ENCODE results near the gene PLEKHG2. TPM values are rescaled to one million over a fixed set of nuclear protein-coding genes. Genes with fewer than 3 reads are reported as not detected.

PLEKHG2 gene
- total and polyA plus RNA-seq, 9 of the 15 experiments (the other 6 are each of a cell fraction or from before 2014, with no cell fraction given) = 0.98 to 45.7 (median 9.8) TPM

DNA sequence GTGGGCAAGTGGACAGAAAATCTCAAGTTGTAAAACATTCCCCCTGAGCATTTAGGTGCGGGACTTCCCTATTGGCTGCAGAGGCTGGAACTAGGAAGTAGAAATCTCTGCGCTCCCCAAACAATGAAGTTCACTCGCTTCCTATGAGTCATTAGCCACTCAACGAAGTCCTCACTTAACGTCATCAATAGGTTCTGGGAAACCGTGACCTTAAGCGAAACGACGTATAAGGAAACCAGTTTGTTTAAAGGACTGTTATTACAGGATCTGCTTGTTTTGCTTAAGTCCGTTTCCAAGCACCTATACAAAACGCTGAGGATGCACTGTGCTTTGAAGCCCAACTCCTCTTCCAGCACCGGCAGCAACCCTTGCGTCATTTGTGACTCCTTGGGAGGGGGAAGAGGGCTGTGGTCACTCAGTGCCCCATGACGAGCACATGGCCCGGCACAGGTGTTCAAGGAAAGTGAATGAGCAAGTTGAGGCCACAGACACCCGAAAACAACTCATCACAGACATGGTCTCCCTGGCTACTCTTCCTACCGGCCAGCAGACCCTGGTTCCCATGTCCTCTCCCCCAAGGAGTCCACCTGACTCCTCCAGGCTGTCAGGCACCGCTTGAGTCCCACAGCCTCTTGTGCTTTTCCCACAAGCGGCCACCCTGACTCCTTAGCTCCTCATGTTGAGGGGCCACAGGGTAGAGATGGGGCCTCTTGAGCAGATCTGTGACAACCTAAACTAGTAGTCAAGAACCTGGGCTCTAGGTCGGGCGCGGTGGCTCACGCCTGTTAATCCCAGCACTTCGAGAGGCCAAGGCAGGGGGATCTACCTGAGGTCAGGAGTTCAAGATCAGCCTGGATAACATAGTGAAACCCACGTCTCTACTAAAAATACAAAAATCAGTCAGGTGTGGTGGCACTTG is 18.5 kb downstream of the PLEKHG2 start (continued):
- TF ChIP-seq, protein P1, sequence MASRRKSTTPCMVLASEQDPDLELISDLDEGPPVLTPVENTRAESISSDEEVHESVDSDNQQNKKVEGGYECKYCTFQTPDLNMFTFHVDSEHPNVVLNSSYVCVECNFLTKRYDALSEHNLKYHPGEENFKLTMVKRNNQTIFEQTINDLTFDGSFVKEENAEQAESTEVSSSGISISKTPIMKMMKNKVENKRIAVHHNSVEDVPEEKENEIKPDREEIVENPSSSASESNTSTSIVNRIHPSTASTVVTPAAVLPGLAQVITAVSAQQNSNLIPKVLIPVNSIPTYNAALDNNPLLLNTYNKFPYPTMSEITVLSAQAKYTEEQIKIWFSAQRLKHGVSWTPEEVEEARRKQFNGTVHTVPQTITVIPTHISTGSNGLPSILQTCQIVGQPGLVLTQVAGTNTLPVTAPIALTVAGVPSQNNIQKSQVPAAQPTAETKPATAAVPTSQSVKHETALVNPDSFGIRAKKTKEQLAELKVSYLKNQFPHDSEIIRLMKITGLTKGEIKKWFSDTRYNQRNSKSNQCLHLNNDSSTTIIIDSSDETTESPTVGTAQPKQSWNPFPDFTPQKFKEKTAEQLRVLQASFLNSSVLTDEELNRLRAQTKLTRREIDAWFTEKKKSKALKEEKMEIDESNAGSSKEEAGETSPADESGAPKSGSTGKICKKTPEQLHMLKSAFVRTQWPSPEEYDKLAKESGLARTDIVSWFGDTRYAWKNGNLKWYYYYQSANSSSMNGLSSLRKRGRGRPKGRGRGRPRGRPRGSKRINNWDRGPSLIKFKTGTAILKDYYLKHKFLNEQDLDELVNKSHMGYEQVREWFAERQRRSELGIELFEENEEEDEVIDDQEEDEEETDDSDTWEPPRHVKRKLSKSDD (conservative IDR thresholded peaks at IDR 0.05; ENCODE audit: low read length) = no peak
- TF ChIP-seq ZNF79 (CRISPR knock-in tag; IDR thresholded peaks at IDR 0.05; ENCODE audit: low read depth) = no peak
- 0 out of 2 replicates have a peak, but pooled peaks have one; percentile 60 for TF ChIP-seq ZBTB12 (CRISPR knock-in tag; IDR thresholded peaks at IDR 0.05)
- no peak for TF ChIP-seq RBM22 (IDR thresholded peaks at IDR 0.05; ENCODE audit: low read depth, low read length, poor library complexity, severe bottlenecking)
- TF ChIP-seq TRIM28 (IDR thresholded peaks at IDR 0.05) = no peak
- peak in 1 of 2 experiments; percentile 83; a peak in 1 of 3 replicates for TF ChIP-seq CBX3 (IDR thresholded peaks at IDR 0.05; ENCODE audit: borderline replicate concordance in 1 of 2, low read length in 2 of 2)
- peak; percentile 85 for TF ChIP-seq MITF (IDR thresholded peaks at IDR 0.05)
- TF ChIP-seq RBM17 (IDR thresholded peaks at IDR 0.05; ENCODE audit: borderline replicate concordance, low read depth, low read length) = no peak
- TF ChIP-seq KHSRP (IDR thresholded peaks at IDR 0.05) = peak; percentile 64; the same call in 1 of the 2 replicates
- TF ChIP-seq MTA1 (IDR thresholded peaks at IDR 0.05; ENCODE audit: borderline replicate concordance) = peak; percentile 46; the same call in 1 of the 2 replicates
- TF ChIP-seq FIP1L1 (IDR thresholded peaks at IDR 0.05; ENCODE audit: low read depth, low read length, poor library complexity, severe bottlenecking) = no peak
- TF ChIP-seq ZNF717 (CRISPR knock-in tag; IDR thresholded peaks at IDR 0.05) = no peak
- no peak for TF ChIP-seq TCF15 (CRISPR knock-in tag; IDR thresholded peaks at IDR 0.05)
- TF ChIP-seq, protein P2, sequence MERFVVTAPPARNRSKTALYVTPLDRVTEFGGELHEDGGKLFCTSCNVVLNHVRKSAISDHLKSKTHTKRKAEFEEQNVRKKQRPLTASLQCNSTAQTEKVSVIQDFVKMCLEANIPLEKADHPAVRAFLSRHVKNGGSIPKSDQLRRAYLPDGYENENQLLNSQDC (CRISPR knock-in tag; IDR thresholded peaks at IDR 0.05) = no peak
- TF ChIP-seq, protein P3, sequence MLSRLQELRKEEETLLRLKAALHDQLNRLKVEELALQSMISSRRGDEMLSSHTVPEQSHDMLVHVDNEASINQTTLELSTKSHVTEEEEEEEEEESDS (CRISPR knock-in tag; IDR thresholded peaks at IDR 0.05) = no peak
- TF ChIP-seq BCL6 (CRISPR knock-in tag; IDR thresholded peaks at IDR 0.05) = no peak
- no peak for TF ChIP-seq ZNF311 (CRISPR knock-in tag; IDR thresholded peaks at IDR 0.05)
- TF ChIP-seq PCBP1 (IDR thresholded peaks at IDR 0.05; ENCODE audit: low read depth, low read length, poor library complexity, severe bottlenecking) = no peak
- TF ChIP-seq HNRNPUL1 (IDR thresholded peaks at IDR 0.05; ENCODE audit: low read length) = no peak
- no peak for TF ChIP-seq ELK1 (CRISPR knock-in tag; IDR thresholded peaks at IDR 0.05)
